NCI-H128 (cell line): ENCODE measurements around the gene IRX6.

Experiments
- DNase-seq: peaks from one replicate; lab custom pipeline; 2025; ENCODE audit not compliant: unreplicated experiment; lab: John Stamatoyannopoulos, UW

IRX6 gene

DNA sequence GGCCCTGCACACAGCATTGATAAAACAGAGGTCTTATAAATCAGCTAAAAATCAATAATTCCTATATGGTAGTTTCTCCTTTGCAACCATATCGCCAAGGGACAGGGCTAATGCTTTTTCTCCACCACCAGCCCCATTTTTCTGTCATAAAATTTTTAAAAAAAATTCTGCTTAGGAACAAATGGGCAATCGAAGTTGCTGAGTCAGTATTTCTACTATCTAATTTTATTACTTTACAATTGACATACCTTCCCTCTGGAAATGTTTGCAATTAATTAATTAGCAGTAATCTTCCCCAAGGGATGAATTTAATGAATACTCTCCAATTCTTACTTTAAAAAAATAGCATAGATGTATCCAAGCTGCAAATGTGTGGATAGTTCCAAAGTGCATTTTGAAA is 1.7 kb upstream of the IRX6 start:
- no peak for DNase-seq

DNA sequence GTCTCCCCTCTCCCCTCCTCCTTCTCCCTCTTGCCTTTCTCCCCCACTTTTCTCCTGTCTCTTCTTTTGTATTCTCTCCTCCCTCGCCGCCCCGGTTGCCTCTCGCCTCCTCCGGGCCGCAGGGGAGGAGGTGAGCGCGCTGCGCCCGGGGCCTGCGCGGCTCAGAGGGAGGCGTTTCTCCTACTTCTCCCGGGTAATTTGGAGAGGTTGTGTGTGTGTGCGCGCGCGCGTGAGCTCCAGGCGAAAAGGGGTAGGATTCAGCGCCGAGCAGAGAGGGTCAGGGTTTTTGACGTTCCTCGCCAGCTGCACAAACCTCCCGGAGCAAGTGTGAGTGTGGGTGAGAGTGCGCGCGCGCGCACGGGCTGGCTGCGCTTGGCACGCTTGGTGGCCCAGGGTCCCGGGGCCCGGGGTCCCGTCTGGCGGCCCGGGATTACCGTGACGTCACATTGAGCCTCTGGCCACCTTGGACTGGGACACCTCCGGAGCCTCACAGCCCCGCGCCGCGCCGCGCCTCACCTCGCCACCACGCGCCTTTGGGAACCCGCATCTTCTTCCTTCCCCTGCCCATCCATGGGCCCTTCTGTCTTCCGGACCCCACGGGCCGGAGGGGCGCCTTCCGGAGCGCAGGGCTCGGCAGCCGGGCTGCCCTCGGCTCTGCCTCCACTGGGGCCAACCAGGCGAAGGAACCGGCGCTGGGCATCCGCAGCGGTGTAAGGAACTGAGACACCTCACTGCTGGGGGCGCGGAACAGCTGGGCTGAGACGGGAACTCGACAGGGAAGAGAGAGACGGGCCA is 479 bp downstream of the IRX6 start:
- no peak for DNase-seq

DNA sequence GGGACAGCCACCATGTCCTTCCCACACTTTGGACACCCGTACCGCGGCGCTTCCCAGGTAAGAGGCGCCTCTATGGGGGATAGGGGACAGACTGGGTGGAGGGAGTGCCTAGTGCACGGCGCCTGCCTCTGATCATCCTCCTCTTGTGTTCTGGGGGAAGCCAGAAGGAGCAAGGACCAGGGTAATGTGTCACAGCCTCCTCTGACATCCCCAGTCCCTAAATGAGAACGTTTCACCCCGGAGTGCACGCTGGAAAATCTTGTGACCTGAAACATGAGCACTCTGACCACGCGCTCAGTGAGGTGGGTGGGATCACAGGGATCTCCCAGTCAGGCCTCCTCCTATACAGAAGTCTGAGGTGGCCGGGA is 1.1 kb downstream of the IRX6 start:
- DNase-seq = no peak

DNA sequence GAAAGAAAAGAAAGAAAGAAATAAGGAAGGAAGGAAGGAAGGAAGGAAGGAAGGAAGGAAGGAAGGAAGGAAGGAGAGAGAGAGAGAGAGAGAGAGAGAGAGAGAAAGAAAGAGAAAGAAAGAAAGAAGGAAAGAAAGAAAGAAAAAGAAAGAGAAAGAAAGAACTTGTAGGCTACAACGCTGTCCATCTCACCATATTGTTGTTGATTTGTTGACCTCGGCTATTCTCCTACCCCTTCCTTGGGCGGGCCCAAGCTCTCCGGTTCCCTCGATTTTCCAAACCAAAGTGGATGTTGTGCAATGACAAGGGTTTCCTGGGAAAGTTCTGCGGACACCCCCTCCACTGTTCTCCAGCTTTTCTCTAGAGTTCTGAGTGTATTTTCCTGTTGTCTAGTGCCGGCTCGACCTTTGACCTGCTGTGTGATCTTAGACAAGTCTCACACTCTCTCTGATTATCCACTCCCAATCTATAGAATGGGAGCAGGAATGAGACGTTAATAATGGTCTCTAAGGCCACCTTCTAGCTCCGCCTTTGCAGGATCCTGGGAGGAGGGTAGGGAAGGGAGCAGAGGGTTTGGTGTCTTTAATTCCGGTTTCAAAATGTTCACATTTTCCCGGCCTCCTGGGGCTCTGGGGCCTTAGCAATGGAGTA is 1.6 kb downstream of the IRX6 start:
- no peak for DNase-seq

DNA sequence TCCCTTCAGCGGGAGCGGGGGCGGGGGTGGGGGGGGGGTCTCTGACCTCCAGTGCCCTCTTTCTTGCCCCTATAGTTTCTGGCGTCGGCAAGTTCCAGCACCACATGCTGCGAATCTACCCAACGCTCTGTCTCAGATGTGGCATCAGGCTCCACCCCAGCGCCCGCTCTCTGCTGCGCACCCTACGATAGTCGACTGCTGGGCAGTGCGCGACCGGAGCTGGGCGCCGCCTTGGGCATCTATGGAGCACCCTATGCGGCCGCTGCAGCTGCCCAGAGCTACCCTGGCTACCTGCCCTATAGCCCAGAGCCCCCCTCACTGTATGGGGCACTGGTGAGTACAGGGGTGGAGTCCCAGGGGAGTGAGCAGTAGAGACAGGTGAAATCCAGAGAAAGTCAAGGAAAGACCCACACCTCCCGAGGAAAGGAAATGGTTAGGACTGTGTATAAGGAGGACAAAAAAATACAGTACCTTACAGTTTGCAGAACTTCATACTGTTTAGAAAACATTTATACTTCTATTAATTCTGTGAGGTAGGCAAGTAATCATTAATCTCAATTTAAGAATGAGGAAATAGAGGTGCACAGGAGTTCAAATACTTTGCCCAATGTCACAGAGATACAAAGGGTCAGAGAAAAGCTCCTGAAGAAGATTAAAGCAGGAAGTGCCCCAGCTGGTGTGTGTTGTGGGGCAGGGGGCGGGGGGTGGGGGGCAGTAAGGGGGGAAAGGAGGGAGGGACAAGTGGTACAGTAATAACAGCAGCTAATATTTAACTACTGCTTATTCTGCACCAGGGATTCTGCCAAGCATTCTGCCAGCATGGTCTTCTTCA is 2.5 kb downstream of the IRX6 start:
- no peak for DNase-seq

DNA sequence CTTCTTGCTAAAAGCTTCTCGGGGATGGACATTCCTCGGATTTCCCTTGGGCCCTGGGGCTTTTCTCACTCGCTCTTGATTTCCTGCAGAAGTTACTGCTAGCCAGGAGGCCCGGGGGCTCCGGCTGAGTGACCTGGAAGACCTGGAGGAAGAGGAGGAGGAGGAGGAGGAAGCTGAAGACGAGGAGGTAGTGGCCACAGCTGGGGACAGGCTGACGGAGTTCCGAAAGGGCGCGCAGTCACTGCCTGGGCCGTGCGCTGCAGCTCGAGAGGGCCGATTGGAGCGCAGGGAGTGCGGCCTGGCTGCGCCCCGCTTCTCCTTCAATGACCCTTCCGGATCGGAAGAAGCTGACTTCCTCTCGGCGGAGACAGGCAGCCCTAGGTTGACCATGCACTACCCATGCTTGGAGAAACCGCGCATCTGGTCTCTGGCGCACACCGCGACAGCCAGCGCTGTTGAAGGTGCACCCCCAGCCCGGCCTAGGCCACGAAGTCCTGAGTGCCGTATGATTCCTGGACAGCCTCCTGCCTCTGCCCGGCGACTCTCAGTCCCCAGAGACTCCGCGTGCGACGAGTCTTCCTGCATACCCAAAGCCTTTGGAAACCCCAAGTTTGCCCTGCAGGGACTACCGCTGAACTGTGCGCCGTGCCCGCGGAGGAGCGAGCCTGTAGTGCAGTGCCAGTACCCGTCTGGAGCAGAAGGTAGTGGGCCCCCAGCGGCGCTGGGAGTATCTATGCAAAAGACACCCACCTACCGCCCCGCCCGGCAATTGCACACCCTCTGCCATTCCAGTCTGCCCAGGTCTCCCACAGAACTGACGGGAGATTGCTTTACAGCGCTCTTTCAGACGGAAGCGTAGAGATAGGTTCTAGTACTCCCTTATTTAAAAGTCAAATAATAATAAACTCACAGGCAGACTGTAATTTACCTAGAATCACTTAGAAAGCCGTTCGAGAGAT is 4.9 kb downstream of the IRX6 start:
- no peak for DNase-seq

DNA sequence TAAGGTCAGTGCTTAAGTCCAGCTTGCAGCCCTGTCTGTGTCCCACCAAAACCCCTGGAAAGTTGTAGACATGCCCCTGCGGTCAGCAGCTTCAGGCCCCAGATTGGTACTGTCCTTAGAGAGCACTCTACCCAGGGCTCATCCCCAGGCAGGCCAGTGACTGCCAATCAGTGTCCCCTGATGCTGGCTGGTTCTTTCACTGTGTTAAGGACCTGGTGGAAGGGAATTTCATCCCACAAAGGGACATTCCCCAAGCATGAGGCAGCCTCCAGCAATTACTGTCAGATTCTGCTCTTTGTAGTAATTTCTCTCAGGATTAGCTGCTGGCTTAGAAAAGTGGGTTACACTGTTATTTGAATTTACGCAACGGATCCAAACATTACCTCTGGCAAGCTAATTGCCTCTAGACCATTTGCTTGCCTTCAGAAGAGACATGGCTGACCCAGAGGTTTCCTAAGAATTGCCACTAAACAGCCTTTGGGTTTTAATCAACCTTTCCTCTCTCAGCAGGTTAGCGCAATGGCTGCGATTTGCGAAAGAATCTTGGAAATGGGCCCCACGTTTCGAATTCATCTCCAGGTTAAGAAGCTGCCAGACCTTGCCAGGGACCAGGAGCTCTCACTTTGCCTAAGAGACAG is 5.9 kb downstream of the IRX6 start:
- DNase-seq = no peak

DNA sequence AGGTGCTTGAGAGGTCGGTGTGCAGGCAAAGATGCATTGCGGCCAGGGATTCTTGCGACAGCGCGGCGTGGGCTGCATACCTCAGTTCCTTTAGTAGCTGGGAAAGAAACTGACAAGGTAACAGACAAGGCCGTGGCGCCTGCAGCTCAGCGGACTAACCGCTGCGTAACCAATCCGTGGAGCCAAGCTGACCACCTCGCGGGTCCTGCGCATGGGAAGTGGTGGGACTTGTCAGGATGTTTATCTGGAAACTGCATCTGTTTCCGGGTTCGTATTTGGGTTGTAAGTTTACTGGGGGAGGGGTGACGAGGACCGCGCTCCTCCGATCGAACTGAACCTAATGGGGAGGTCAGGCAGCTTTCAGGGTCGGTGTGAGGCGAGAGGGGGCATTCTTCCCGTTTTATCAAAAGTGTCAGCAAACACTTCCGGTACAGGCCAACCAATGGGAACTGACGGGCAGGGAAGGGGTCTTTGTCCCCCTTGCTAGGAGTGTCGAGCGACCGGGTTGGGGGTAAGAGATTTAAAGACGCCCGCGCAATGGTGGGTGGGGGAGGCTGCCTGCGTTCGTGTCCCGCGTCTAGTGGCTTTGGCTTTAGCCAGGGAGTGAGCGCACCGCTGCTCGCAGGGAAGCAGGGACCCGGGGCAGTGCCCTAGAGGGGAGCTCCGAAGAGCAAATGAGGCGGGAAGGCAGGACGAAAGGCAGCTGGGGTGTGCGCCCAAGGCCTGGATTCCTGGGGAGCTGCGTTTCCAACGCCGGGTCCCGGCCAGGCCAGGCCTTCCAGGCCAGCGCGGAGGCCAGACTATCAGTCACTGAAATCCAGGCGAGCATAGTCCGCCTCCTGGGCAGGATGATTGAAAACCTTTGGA is 7.0 kb downstream of the IRX6 start:
- no peak for DNase-seq

DNA sequence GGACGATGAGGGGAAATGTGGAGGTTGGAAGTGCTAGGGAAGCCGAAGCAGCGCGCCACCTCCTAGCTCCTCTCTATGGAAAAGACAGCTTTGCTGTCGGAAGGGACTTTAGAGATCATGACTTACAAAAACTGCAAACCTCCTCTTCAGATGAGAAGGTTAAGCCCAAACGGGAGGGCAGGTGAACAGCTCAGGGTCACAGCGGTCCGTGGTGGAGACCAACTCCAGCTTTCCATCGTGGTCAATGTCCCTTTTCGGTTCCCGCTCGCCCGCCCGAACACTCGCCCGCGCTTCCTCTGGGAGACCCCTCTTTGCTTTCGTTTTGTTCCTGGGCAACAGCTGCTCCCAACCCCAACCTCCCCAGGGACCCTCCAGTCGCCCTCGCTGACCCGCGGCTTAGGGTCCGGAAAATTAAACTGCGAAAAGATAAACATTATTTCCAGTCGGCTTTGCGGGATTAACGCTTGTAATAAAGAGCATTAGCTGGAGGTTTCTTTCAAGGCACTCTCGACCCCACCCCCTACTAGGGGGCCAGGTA is 7.7 kb downstream of the IRX6 start:
- no peak for DNase-seq

DNA sequence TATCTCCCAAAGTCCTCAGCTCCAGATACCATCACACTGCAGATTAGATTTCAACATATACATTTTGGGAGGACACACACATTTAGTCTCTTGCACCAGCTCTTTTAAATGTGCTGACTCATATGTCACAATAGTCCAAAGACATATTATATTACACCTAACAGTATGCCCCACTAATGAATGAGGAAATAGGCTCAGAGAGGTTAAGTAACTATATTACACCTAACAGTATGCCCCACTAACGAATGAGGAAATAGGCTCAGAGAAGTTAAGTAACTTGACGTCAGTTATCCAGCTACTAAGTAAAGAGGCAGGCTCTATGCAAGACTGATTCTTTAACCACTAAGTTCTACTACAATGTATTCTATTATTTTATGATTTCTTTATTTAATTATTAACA is 9.7 kb downstream of the IRX6 start:
- DNase-seq = no peak

DNA sequence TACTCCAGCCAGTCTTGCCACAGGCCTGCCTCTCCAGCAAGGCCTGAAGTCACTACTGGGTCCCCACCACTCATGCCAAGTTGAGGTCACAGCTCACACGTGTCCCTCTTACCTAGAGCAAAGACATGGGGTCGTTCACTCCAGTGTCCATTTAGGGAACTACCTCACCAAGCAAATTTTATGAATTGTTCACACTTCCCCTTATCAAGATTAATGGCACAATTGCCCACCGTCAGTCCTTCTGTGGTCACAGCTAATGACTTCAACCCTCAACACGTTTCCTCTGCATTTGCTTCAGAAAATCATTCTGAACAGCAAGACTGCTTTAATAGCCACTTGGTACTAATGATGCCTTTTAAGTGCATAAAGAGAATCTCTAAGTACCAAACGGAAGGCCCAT is 14.6 kb downstream of the IRX6 start:
- no peak for DNase-seq

DNA sequence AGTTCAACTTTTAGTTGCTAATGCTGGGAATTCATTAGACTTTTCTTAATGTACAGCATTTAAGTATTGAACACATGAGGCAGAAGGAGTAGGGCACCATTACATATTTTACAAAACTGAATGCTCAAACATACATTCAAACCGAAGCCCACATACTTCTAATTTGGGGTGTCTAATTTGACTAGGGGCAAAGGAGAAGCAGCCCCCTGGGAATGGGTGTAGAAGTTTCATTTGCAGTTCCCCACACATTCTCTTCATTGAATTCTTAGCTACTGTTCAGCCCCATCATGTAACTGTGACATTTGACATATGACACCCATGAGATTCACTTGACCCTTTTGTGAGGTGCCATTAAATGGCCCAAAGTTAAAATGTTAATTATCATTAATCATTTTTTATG is 16.4 kb downstream of the IRX6 start:
- DNase-seq = no peak

DNA sequence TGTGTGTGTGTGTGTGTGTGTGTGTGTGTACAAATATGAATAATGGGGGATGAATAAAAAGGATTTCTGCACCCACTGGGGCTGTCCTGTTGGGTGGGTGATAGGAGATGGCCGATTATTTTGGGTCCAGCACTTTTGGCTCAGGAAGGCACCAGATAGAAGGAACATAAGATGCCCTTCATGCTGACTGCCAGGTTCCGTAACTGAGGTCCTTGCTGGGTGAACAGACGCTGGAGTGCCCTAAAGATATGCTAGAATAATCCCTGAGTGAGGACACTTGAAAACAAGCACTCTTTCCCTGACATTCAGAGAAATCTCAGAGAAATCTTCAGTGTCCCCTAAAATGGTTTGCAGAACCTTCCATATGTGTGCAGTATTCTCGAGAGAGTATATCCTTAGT is 17.7 kb downstream of the IRX6 start:
- no peak for DNase-seq

DNA sequence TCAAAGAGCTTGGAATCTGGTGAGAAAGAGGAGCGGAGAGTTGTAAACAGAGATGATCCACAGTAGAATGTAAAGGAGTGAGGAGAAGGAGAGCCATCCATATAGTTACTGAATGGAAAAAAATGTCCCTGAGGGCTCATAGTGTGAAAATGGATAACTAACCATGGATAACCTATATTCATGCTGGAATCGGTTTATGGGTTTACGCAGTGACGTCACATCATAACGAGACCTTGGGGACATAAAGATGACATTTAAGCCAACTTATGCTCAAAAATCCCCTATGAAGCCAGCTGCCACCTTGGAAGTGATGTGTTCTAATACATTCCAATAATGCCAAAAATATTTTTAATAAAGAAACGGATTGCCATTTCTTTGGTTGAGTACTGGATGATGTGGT is 22.5 kb downstream of the IRX6 start:
- DNase-seq = no peak

DNA sequence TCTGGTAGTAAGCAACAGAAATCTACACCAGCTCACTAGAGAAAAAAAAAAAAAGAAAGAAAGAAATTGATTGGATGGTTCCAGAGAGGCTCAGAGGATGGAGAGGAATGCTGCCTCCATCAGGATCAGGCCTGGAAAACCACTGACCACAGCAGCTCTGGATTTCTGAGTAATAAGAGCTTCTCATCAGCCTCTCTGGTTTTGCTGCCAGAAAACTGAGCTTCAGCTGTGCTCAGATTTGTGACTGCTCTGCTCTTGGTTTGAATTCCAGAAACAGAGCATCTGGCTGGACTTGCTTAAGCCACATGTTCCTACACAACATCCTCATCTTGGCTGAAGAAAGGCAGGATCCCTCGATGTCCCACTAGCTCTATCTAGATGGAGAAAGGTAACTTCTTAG is 25.9 kb downstream of the IRX6 start:
- no peak for DNase-seq

DNA sequence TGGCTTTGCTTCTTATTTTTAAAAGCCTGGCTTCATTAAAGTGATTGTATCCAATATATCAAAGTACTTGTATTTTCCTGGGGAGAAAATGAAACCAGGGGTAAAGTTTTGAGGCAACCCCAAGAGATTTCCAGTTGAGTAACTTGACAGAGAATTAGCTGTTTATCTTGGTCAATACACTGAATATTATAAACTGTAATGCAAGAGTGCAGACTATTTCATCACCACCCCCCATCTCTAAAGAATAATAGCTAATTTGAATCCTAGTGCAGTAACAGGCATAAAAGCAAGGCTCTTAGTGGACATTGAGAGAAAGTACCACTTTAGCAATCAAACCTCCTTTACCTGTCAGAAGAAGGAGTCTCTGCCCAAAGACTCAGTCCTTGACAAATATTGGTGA is 27.0 kb downstream of the IRX6 start:
- no peak for DNase-seq

DNA sequence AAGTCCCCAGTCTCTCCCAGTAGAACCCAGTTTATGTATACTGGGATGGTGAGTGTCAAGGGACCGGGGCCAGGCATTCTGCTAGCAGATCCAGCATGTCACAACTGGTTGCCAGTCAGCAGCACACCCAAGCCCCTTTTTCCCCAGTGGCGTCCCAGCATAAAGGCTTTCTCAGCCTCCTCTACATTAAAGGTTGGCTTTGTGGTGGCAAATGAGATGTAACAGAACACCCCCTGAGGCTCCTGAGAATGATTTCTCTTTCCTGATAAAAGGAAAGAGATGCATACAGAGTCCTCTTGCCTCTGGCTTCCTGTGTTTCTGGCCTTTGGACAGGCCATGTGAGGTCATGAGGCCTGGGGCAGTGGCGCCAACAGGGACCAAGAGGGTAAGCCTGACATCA is 27.9 kb downstream of the IRX6 start:
- DNase-seq = no peak

DNA sequence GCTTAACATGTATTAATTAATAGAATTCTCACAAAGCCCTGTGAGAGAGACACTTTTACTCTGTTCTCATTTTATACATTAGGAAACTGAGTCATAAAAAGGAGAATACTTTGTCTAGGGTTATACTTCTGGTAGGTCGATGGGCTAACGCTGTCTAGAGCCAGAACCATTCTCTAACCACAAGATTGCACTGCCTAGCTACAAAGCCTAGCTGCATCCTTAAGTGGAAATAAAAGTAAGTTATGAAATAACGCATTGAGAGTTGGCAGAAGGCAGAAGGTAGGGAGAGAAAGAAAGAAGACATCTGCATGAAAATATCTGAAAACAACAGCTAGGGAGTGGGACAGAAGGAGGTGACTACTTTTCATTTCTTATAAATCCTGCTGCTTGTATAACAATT is 33.2 kb downstream of the IRX6 start:
- no peak for DNase-seq

DNA sequence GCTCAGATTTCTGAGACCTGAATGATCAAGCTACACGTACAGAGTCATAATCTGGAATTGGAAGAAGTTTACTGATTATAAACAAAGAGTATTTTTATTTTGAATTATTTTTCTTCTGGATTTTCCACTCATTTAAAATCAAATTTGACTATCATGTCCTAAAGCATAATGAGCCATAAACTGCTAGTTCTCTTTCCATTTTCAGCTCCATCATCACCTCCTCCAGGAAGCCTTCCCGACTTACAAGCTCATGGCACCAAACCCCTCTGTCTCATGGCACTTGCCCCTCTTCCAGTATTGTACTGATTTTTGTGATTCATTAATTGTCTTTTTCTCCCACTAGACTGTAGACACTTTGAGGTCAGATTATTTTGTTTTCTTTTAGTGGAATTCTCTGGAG is 35.9 kb downstream of the IRX6 start:
- no peak for DNase-seq
